A549 treated with CORT108297 at 1 μM for 4 hours (cell line): ENCODE results near the gene RCOR3. TPM values are rescaled to one million over a fixed set of nuclear protein-coding genes. Genes with fewer than 3 reads are reported as not detected.

ENCODE experiments used
- total RNA-seq: library from RNA; stranded (reverse); fragments of 200-300 nt; extraction: Qiagen RNA extraction; gene quantifications from 5 replicates; pipeline ENCODE4 v1.2.3, GENCODE V29; 2022

Gene RCOR3
- 22.8 to 24.4 TPM (median 23.7 TPM) in 5 replicates for total RNA-seq

GRCh38 chr1:211258756-211259637 is at the start of gene RCOR3:
RCOR3 (plus strand) TSS chr1:211259366; CDS start chr1:211259561, 195 bp downstream.

DNA sequence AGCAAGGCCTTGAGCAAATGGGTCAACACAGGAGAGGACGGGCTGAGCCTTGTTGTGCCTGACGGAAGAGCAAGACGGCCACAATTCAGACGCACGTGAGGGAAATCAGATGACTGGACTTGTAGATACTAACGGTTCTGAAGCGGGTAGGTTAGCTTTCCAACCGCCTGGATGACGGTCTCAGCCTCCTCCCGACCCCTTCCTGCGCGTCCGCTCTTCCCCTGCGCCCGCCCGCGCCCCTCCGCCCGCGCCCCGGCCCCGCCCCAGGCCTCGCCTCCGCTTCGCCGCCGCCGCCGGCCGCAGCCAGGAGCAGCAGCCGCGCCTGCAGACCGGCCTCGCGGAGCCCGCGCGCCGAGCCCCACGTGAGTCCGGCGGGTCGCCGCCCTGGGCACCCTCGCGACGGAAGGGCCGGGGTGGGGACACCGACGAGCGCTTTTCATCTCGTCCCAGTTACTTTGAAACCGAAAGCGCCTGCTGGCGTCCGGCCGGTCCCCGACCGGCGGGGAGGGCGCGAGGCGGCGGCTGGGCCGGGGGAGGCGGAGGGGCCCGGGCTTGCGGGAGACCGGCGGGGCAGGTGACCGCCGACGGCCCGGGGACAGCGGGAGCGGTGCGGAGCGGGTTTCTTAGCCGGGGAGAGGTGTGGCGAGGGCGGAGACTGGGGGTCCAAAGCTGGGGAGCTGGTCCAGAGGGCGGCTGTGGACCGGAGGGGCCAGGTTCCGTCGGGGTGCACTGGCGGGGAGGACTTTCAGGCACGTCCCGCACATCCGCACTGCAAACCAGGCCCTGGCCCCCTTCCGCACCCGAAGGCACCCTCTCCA is 67.6 kb downstream of the RCOR3 start, which contains the start of gene TRAF5:
Gene TRAF5, plus strand, starts transcription at position 306 of the 818 bp plus-strand sequence. CDS start 26,407 bp downstream, outside the sequence.

Other genes starting within 250 kb of the RCOR3 start
- gene KCNH1, start 125.2 kb upstream of the RCOR3 start, total RNA-seq = 2.1 to 3.5 TPM (median 2.6 TPM) in 5 replicates
- 7.2 to 7.8 TPM (median 7.6 TPM) in 5 replicates for gene TRAF5, start 67.5 kb downstream of the RCOR3 start, total RNA-seq
- gene RD3, start 232.8 kb downstream of the RCOR3 start, total RNA-seq = not detected in 5 replicates